GM23248 (cell line): ENCODE results near the gene PAXIP1.

ENCODE experiments used
- EZH2 ChIP-seq: fragments of 200-600 bp; sonication (generic); IDR thresholded peaks from 2 replicates; pipeline ENCODE4 v1.6.1; 2018; ENCODE audit warnings: antibody characterized with exemption, mild to moderate bottlenecking; ENCODE audit not compliant: insufficient read depth, poor library complexity, severe bottlenecking
- EZH2phosphoT487 ChIP-seq: fragments of 200-600 bp; sonication (generic); IDR thresholded peaks from 2 replicates; pipeline ENCODE4 v1.6.1; 2018; ENCODE audit warnings: antibody characterized with exemption, moderate library complexity, mild to moderate bottlenecking, low read depth; ENCODE audit not compliant: insufficient read depth

DNA sequence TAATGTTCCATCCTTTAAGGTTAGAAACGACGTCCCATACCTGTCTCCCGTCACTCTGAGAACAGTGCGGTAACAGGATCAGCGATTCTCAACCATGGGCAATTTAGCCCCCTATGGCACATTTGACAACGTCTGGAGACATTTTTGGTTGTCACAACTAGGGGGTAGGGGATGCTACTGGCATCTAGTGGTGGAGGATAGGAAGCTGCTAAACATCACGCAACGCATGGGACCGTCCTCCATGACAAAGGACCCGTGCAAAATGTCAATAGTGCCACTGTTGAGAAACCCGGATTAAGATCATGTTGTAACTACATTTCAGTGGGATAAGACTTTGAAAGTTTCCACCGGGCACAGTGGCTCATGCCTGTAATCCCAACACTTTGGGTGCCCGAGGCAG lies 5.0 kb upstream of the PAXIP1 start:
- TF ChIP-seq EZH2, result no peak
- TF ChIP-seq EZH2phosphoT487, result no peak
